SKM-1 treated with dmso at 0.1 percent for 144 hours (cell line): ENCODE results near the gene CNPY1.
A peak's percentile ranks its signal among the peaks of the same experiment; 100 is the strongest.
"Not testable (repeated sequence)": the region's sequence is repeated elsewhere in the genome, so short reads cannot be mapped to it uniquely, and the experiment has no call there.

Source experiments
- DNase-seq: peaks from one replicate; lab custom pipeline; 2025; ENCODE audit not compliant: unreplicated experiment; lab: John Stamatoyannopoulos, UW

CNPY1 gene

DNA sequence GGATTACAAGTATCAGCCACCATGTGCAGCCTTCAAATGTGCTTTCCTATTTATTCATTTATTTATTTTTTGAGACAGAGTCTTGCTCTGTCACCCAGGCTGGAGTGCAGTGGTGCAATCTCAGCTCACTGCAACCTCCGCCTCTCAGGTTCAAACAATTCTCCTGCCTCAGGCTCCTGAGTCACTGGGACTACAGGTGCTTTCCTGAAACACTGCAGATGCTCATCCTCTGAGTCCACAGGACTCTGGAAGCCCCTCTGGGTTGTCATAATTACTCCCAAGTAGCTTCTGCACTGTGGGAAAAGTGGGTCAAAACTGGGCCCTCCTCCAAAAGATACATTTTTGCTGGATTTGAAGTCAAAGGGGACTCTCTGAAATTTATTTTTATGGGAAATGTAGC is at the start of gene CNPY1:
Gene CNPY1, minus strand, starts transcription at position 111 of the 400 bp plus-strand sequence. CDS start 630 bp downstream, outside the sequence.
- not testable (repeated sequence) for DNase-seq

DNA sequence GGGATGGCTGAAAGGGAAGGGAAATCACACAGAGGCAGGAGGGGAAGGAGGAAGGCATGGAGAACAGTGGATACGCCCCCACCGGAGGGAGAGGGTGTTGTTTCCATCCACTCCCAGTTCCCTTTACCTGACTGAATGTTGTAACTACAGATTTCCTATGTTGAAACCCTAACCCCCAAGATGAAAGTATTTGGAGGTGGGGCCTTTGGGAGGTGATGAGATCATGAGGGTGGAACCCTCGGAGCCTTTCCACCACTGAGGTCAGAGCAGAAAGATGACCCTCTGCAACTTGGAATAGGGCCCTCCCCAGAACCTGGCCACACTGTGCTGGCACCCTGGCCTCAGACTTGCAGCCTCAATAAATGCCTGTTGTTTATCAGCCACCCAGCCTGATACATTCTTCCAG is 48.6 kb upstream of the CNPY1 start:
- DNase-seq: peak; percentile 48

DNA sequence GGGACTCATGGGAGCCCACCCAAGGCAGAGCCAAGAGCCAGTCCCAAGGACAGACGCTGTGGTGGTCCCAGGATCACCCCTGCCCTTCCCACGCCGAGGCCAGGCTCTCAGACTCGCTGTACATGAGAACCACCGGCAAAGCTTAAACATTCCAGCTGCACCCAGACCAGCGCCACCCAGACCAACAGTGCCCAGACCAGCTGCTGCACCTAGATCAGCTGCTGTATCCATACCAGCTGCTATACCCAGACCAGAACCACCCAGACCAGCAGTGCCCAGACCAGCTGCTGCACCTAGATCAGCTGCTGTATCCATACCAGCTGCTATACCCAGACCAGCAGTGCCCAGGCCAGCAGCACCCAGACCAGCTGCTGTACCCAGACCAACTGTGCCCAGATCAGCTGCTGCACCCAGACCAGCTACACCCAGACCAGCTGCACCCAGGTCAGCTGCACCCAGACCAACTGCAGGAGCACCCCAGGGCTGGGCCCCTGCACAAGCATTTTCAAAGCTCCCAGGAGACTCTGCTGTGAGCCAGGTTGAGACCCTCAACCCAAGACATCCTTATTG is 47.9 kb upstream of the CNPY1 start:
- DNase-seq: no peak

DNA sequence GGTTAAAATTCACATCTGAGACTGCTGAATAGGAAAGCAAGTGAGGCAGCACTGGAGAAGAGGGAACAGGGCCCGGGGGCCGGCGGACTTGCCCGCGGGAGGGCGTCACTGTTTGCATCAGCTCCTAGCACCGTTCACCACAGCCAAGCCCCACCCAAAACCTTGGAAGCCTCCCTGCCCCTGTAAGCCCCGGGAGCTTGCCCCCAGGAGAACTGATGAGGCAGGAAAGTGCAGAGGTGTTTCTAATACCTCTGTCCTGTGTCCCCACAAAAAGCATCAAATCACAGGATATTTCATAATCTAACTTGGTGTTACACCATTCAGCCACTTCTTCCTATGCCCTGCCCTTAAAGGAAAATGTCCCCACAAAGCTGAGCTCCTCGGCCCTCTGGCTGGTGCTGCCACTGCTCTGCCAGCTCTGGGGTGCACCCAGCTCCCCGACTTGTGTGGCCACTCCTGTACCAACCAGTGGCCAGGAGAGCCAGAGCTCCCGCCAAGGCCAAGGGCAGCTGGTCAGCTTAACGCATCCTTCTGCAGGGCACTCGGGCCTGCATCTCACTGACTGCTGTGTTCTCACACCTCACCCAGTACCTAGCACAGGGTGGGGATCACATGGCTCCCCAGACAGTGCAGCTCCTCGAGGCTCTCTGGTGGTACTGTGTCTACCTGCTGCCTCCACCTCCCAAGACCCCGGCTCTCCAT is 47.3 kb upstream of the CNPY1 start:
- peak; percentile 63 for DNase-seq

DNA sequence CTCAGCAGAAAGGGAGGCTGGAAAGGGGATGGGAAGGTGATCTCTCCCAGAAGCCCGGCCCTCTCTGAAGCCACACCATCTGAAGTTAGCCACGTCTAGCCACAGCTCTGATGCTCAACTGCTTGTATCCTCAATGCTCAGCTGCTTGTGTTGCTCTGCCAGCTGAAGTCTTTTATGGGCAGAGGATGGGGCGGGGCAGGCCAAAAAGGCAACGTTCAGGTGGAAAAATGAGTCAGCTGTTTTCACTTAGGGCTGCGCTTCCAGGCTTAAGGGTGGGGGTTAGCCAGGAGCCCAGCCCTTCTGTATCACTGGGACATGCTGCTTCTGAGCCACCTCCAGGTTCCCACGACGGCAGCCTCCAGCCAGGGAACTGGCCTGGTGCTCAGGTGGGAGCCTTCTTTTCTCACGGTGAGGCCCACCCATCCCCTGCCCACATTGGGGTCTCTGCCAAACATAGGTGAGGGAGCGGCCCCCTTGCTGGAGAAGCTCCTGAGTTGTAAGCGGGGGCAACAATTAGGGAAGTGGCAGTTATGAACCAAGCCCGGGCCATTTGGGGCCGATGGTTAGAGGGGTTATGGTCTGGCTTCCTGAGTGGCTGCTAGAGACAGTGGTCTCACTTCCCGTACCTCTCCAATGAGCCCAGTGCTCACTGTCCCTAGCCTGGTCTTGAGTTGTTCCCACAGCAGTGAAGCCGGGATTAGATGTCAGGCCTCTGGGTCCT is 44.9 kb upstream of the CNPY1 start:
- DNase-seq: peak; percentile 33

DNA sequence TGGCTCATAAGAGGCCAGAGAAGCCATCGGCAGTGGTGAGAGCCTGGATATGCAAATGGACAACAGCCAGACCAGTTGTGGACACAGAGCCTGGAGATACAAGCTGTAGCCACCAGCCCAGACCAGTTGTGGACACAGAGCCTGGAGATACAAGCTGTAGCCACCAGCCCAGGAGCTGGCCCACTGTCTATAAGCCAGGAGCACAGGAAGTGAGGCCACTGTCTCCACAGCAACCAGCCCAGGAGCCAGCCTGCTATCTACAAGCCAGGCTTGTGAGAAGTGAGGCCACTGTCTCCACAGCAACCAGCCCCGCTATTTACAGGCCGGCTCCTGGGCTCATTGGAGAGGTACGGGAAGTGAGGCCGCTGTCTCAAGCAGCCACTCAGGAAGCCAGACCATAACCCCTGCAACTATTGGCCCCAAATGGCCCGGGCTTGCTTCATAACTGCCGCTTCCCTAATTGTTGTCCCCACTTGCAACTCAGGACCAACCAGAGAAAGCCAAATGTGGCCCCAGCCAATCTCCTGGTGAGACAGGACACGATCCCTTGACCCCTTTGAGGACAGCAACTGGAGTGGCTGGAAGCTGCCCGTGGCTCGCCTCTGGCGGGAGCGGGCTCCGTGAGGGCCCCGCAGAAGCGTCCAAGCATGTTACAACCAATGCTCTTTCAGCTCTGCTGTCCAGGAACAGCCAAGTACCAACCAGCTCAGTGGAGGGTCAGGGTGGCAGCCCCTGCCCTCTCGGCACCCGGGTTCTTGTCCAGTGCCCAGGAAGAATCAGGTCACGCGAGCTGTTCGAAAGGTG is 44.1 kb upstream of the CNPY1 start:
- DNase-seq: peak; percentile 91

DNA sequence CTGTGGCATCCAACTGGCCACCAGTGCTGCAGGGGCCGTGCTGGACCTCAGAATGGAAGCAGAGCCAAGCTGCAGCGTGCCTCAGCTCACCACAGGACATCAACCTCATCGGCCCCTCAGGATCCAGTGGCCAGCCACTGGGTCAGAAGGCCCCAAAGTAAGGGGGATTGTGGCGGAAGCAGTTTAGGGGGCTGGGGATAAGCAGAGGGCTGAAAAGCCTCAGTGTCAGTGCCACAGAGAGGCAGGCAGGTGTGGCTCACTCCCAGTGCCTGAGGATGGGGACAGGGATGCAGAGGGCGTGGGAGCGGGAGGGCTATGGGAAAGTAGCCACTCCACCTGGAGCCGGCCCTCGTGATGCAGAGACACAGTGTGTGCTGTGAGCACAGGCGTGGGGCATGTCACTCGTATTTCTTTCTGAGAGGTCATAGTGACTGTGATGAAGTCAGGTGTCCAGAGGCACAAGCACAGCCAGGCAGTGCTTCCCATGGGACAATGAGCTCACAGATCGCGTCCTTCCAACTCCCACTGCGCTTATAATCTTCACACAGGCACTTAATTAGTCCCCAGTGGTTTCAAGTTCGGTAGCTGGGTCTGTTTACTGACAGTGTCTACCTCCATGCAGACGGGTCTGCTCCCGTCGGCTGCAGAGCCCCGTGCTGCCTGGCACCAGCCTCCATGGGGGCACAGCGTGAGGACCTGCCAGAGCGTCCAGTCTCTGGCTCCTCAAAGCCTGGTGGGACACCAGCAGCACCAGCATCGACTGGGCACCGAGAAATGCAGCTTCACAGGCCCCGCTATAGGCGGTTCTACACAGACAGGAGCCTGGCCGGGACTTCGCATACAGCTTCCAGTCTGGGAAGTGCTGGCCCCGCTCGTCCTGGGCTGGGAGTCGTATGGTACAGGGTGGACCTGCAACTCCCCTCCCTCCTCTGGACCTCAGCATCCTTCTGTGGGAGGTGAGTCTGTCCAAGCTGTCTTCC is 42.9 kb upstream of the CNPY1 start:
- DNase-seq: no peak

DNA sequence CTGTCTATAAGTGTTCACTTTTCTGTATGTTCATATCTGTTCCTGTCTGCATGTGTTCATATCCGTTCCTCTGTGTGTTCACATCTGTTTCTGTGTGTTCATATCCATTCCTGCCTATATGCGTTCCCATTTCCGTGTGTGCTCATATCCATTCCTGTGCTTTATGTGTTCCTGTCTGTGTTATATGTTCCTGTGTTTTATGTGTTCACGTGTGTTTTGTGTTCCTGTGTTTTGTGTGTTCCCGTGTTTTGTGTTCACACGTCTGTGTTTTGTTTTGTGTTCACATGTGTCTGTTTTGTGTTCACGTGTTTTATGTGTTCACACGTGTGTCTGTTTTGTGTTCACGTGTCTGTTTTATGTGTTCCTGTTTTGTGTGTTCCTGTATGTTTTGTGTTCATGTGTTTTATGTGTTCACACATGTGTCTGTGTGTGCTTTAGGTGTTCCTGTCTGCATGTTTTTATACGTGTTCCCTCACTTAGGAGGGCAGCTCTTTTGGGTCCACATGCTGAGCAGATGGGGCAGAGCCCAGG is 42.2 kb upstream of the CNPY1 start:
- no peak for DNase-seq

DNA sequence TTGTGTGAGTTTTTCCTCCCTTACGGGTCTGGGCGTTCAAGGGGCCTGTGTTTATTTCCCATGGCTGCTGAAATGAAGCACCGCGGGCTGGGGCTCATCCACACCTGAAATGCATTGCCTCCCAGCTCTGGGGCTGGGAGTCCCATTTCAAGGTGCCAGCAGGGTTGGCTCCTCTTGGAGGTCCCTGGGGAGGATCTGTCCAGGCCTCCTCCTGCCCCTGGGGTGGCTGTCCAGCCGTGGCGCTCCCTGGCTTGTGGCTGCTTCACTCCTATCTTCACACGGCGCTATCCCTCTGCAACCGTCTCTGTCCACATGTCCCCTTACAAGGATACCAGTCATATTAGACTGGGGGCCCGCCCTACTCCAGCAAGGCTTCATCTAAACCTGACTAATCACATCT is 41.1 kb upstream of the CNPY1 start:
- peak; percentile 8 for DNase-seq

DNA sequence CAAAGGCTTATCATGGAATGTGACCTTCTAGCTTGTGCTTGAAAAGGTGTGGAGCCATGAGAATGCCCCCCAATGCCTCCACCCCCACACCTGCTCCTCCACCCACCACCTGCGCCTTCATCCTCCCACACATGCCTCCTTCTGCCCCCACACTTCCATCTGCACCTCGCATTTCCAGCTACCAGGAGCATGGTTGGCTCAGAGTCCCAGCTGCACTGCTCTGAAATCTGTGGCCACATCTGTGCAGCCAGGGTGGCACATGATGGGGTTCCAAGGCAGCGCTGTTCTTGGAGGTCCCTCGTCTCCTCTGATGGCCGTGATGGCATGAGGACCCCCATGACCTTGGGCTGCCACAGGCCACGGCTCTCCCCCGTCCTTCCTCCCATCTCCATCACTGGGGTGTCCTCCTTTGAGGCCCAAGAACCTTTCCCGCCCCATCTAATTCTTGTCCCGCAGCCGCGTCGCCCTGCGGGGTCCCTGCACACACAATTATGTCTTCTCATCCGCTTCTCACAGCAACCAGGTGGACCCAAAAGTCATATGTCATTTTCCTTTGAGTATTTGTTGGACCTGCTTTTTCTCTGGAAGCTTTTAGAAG is 40.6 kb upstream of the CNPY1 start:
- DNase-seq: no peak

DNA sequence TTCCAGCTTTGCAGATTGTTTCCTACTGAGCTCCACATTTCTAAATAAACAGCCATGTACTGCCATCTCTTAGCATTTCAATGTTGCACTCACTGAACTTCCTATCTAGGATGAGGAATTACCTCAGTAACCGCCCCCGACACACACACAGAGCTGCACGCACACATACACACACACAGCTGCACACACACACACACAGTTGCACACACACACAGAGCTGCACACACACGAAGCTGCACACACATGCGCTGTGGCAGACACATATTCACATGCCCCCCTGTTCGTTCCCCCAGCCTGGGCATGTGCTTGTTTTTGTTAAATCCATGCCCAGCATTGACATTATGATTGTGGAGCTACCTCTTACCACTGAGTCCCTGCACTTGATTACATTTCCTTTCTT is 39.6 kb upstream of the CNPY1 start:
- no peak for DNase-seq

DNA sequence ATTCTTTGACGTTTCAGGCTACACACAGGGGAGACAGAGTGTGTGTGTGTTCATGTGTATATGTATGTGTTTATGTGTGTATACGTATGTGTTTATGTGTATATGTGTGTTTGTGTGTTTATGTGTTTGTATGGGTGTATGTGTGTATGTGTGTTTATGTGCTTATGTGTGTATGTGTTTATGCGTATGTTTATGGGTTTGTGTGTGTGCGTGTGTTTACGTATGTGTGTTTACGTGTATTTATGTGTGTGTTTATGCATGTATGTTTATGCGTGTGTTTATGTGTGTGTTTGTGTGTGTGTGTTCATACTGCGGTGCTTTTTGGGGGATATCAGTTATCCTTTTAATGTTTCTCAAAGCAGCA is 39.2 kb upstream of the CNPY1 start:
- DNase-seq: no peak

DNA sequence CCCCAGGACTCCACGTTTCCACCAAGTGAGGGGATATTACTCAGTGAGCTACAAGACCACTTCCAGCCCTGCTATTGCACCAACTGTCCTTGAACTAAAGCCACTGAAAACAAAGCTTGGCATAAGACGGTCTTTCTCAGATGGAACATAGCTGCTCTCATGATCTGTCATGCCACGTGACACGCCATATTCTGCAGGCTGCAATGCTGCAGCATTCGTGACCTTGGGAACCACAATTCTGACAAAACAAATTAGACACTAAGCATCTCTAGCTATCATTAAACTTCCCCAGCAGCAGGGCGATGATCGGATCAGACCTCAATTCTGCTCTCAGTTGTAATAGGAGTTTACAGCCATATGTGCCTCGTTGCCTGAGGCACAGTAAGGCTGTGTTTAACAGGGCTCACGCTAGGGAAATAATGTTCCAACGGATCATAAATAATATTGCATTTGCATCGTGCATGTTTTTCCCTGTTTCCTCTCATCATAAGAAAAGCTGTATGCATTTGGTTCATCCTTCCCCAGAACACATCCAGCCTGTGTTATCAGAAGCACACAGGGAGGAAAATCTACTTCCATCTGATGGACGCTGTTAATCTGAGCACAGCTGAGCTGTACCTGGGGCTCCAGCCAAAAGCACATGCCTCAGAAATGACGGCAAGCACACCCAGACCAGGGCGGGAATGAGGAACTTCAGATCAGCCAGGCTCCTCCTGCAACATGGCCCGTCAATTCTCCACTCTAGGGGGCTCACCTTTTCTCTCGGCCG is 38.6 kb upstream of the CNPY1 start:
- DNase-seq: no peak

DNA sequence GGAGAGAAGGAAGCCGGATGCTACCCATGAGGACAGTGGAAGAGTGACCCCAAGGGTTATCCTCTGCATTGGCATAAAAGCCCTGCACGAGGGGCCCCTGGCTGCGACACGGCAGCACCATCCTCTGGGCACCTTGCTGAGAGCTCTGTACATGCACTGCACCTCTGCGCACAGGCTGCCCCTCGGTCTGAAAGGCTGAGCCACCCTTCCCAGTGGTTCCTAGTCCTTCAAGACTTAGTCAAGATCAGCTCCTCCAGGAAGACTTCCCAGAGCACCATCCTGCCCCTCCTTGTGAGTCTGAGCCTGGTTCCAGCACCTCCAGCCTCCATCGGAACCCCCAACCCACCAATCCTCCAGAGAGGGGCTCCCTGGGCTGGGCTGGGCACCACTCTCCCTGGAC is 37.9 kb upstream of the CNPY1 start:
- no peak for DNase-seq

DNA sequence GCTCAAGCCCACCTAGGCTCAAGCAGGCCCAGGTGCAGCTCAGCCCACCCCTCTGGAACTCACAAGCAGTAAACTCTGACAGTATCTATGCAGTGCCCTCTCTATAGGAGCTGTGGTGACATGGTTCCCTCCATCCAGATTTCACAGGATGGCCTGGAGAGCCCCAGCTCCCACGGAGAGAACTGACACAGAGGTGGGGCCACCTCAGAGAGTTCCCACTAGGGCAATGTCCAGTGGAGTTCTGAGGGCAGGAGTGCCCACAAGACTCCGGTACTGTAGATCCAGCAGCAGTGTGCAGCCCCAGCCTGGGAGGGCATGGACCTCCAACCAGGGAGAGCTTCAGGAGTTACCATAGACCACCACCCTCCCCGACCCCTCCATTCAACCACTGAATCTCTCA is 37.3 kb upstream of the CNPY1 start:
- DNase-seq: no peak

DNA sequence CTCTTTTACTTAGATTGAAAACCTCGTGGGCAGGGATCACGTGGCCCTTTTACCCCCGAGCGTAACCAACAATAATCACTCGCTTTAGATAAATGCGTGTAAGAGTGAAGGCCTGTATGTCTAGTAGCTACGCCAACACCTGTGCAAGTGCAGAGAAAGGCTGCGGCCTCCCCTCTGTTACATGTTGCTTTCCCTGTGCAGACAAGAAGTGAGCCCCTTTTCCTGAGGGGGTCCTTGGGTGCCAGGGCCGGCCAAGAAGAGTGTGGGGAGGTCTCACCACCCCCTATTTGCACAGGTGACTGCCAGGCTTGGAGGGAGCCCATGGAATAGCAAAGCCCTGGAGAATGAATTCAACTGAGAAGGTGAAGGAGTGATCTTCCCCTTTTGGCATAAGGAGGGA is 35.6 kb upstream of the CNPY1 start:
- no peak for DNase-seq

DNA sequence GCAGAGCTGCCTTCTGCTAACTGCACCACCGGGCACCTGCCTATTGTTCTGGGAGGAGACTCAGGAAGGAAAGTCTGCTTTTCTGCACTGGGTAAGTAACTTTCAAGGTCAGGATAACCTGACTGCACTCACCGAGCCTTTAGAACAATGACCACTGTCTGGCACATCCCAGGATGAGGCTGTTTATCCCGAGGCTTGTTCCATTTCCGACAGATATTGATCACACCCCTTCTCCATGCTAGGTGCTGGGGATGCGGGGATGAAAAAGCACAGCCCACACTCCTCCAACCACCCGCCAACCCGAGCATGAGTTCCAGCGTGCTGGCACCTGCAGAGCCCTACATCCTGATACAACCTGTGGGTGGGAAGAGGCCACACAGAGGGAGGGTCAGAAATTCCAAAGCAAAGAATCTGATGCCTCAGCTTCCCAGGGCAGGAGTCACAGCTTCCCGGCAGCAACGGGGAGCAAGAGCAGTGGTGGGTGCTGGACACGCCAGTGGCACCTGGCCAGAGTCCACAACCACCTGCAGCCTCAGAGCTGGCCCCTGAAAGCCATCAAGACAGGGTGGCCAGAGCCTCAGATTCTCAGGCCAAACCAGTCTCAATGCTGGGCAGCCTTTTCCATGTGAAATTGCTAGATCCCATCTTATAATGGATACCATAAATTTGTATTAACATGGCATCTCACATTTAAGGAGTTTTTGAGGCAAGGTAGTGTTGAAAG is 34.9 kb upstream of the CNPY1 start:
- DNase-seq: no peak

DNA sequence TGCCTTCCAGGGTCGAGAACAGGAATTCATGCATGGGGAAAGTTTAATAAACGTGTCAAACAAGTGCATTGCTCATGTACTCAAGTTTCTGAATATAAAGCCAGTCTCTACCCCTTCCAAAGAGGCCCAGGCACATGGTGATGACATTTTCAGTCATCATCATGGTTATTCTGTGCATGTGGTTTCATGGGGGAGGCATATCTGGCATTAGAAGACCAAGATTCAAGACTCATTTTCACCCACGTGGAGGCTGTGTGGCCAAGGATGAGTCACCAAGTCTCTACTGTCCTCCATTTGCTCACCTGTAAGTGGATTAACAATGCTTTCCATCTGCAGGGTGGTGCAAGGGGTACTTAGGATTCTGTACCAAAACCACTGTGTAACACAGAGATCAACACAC is 34.0 kb upstream of the CNPY1 start:
- no peak for DNase-seq
